Activated CD8-positive, alpha-beta memory T cell treated with anti-CD3 and anti-CD28 coated beads for 36 hours (primary cell): Measurements from ENCODE around the gene ETNK2. TPM values are rescaled to one million over a fixed set of nuclear protein-coding genes. Genes with fewer than 3 reads are reported as not detected.
"Not testable (repeated sequence)": the region's sequence is repeated elsewhere in the genome, so short reads cannot be mapped to it uniquely, and the experiment has no call there.

Experiments used
- CTCF ChIA-PET: fragments of 350-600 bp; sonication (Branson Sonifier 250); formaldehyde crosslinking; loops from one replicate; lab custom pipeline; 2021; ENCODE audit warnings: antibody characterized with exemption; lab: Charles Lee
- POLR2A ChIA-PET: fragments of 350-600 bp; sonication (Branson Sonifier 250); formaldehyde crosslinking; loops from one replicate; lab custom pipeline; 2021; ENCODE audit warnings: antibody characterized with exemption; lab: Charles Lee
- total RNA-seq, 2 experiments: library from RNA; stranded (reverse); gene quantifications; one replicate each; pipeline ENCODE4 v1.2.3, GENCODE V29; 2021

ETNK2 gene
- total RNA-seq, 2 experiments from 2014 or later, result 0.96 to 1.1 TPM

GRCh38 chr1:204112876-204113730 lies 38.7 kb downstream of the ETNK2 start:
- CTCF ChIA-PET, result no interaction called here
- POLR2A ChIA-PET, result no interaction called here

GRCh38 chr1:204110894-204111633 lies 40.8 kb downstream of the ETNK2 start:
- POLR2A ChIA-PET, result no interaction called here
- CTCF ChIA-PET, result no interaction called here

- ChIA-PET POLR2A (no interaction called here), CTCF (interaction anchor here (1.1 kb wide), 1 partner anchor 20 kb away, joined by 4 read pairs; no protein-coding TSS in a partner anchor)
Measured at GRCh38 chr1:204108312-204109141, 43.3 kb downstream of the ETNK2 start.

GRCh38 chr1:204107892-204108291 lies 44.0 kb downstream of the ETNK2 start:
- POLR2A ChIA-PET, result no interaction called here
- CTCF ChIA-PET, result interaction anchor here (1.1 kb wide), 1 partner anchor 21 kb away, joined by 4 read pairs; no protein-coding TSS in a partner anchor

- CTCF ChIA-PET, result no interaction called here
Measured at GRCh38 chr1:204106825-204107224, 45.0 kb downstream of the ETNK2 start.

GRCh38 chr1:204105131-204105515 lies 46.7 kb downstream of the ETNK2 start:
- CTCF ChIA-PET, result interaction anchor here (0.7 kb wide), 1 partner anchor 58 kb away, joined by 3 read pairs; no protein-coding TSS in a partner anchor

More at GRCh38 chr1:204106825-204107224, 45.0 kb downstream of the ETNK2 start:
- POLR2A ChIA-PET, result no interaction called here

GRCh38 chr1:204104331-204105130 lies 47.3 kb downstream of the ETNK2 start:
- ChIA-PET POLR2A (no interaction called here), CTCF (interaction anchor here (0.6 to 0.7 kb wide), 2 partner anchors 59 to 391 kb away, joined by 3 read pairs; no protein-coding TSS in a partner anchor)

More at GRCh38 chr1:204105131-204105515, 46.7 kb downstream of the ETNK2 start:
- POLR2A ChIA-PET, result no interaction called here

- ChIA-PET CTCF (no interaction called here), POLR2A (interaction anchor here (0.5 kb wide), 1 partner anchor 374 kb away, joined by 5 read pairs; no protein-coding TSS in a partner anchor)
Measured at GRCh38 chr1:204103431-204103741, 48.5 kb downstream of the ETNK2 start.

- ChIA-PET POLR2A (interaction anchor here (0.5 kb wide), 1 partner anchor 374 kb away, joined by 5 read pairs; no protein-coding TSS in a partner anchor), CTCF (interaction anchor here (0.7 kb wide), 1 partner anchor 29 kb away, joined by 3 read pairs; no protein-coding TSS in a partner anchor)
Measured at GRCh38 chr1:204102739-204103430, 49.0 kb downstream of the ETNK2 start.

GRCh38 chr1:204102029-204102611 lies 49.7 kb downstream of the ETNK2 start:
- CTCF ChIA-PET, result interaction anchor here (0.7 kb wide), 1 partner anchor 28 kb away, joined by 3 read pairs; no protein-coding TSS in a partner anchor
- POLR2A ChIA-PET, result interaction anchor here (0.7 kb wide), 1 partner anchor 28 kb away, joined by 3 read pairs; no protein-coding TSS in a partner anchor

- POLR2A ChIA-PET, CTCF ChIA-PET: not testable (repeated sequence)
Measured at GRCh38 chr1:204099754-204100153, 52.1 kb downstream of the ETNK2 start.

GRCh38 chr1:204098683-204099082 lies 53.2 kb downstream of the ETNK2 start:
- CTCF ChIA-PET, result no interaction called here
- POLR2A ChIA-PET, result no interaction called here

- CTCF ChIA-PET, result no interaction called here
- POLR2A ChIA-PET, result no interaction called here
Measured at GRCh38 chr1:204096931-204097330, 54.9 kb downstream of the ETNK2 start.

GRCh38 chr1:204094856-204095634 lies 56.8 kb downstream of the ETNK2 start:
- ChIA-PET POLR2A (no interaction called here), CTCF (interaction anchor here (1.0 kb wide), 1 partner anchor 25 kb away, joined by 4 read pairs; no protein-coding TSS in a partner anchor)

GRCh38 chr1:204094313-204094729 lies 57.5 kb downstream of the ETNK2 start:
- CTCF ChIA-PET, result no interaction called here
- POLR2A ChIA-PET, result no interaction called here

- ChIA-PET CTCF (no interaction called here), POLR2A (no interaction called here)
Measured at GRCh38 chr1:204093781-204094180, 58.1 kb downstream of the ETNK2 start.

- ChIA-PET CTCF (no interaction called here), POLR2A (no interaction called here)
Measured at GRCh38 chr1:204093421-204093717, 58.5 kb downstream of the ETNK2 start.
